GM20431 (cell line): ENCODE data around the gene TOR2A.

ENCODE experiments used
- in situ Hi-C: fragments of 300-500 bp; cut with MseI, MboI; formaldehyde crosslinking; loops from one replicate; pipeline ENCODE4 v1.15.0; 2020; ENCODE audit warnings: low sequenced_read_pairs; ENCODE audit not compliant: unreplicated experiment

The TOR2A gene

GRCh38 chr9:127749090-127749787, 14.1 kb upstream of the TOR2A start:
- in situ Hi-C loops = no loop called here

GRCh38 chr9:127746959-127747569, 12.0 kb upstream of the TOR2A start:
- in situ Hi-C loops = no loop called here

- in situ Hi-C loops = no loop called here
Measured at GRCh38 chr9:127744398-127745110, 9.5 kb upstream of the TOR2A start.

- in situ Hi-C loops = no loop called here
Measured at GRCh38 chr9:127742435-127743088, 7.5 kb upstream of the TOR2A start.

GRCh38 chr9:127741831-127742434, 6.8 kb upstream of the TOR2A start:
- in situ Hi-C loops = no loop called here

GRCh38 chr9:127739614-127740330, 4.7 kb upstream of the TOR2A start:
- in situ Hi-C loops = no loop called here

GRCh38 chr9:127738666-127739065, 3.6 kb upstream of the TOR2A start:
- in situ Hi-C loops = no loop called here

GRCh38 chr9:127735530-127736185, 564 bp upstream of the TOR2A start:
- in situ Hi-C loops = no loop called here

GRCh38 chr9:127734247-127734746, 797 bp downstream of the TOR2A start:
- in situ Hi-C loops = no loop called here

GRCh38 chr9:127733614-127734013, 1.5 kb downstream of the TOR2A start:
- in situ Hi-C loops = no loop called here

- in situ Hi-C loops = no loop called here
Measured at GRCh38 chr9:127732444-127732843, 2.6 kb downstream of the TOR2A start.

GRCh38 chr9:127731938-127732337, 3.2 kb downstream of the TOR2A start:
- in situ Hi-C loops = no loop called here

- in situ Hi-C loops = no loop called here
Measured at GRCh38 chr9:127730799-127731410, 4.2 kb downstream of the TOR2A start.

GRCh38 chr9:127730262-127730661, 4.8 kb downstream of the TOR2A start:
- in situ Hi-C loops = no loop called here

GRCh38 chr9:127729522-127730256, 5.4 kb downstream of the TOR2A start:
- in situ Hi-C loops = no loop called here

GRCh38 chr9:127728808-127729207, 6.3 kb downstream of the TOR2A start:
- in situ Hi-C loops = no loop called here

GRCh38 chr9:127726871-127727270, 8.2 kb downstream of the TOR2A start:
- in situ Hi-C loops = no loop called here

- in situ Hi-C loops = no loop called here
Measured at GRCh38 chr9:127724012-127724411, 11.1 kb downstream of the TOR2A start.
